ENCODE measurements around the gene TRABD2A.

TRABD2A gene

DNA sequence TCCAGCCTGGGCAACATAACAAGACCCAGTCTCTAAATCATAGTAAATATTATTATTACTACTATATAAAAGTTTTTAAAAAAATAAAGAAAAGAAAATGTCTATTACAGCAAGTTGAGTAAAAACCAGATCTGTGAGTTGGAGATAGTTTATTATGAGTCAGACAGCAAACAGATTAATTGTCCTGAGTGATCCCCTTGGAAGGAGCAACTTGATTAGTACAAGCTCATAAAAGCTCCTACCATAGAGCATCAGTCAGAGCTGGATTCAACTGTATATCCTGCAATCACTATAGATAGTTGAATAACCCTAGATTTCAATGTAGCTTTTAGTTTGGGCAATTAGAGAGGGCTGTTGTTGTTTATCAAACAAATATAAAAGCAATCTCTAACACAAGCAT lies 84.1 kb downstream of the TRABD2A start:
- H3K27ac ChIP-seq (ENCODE audit: low read depth, low read length) = no peak overlapping the region
- no peaks in the 10 kb centered on the region for H3K36me3 ChIP-seq (ENCODE audit: insufficient read depth, low read length)
- H3K27me3 ChIP-seq (ENCODE audit: insufficient read depth, low read length) = no peaks in the 10 kb centered on the region
- H3K79me2 ChIP-seq (ENCODE audit: control insufficient read depth, insufficient read depth, low read length, unreplicated experiment) = no peaks in the 10 kb centered on the region
- no peak overlapping the region for H3K4me3 ChIP-seq (ENCODE audit: low read depth, low read length)
- H2AFZ ChIP-seq (ENCODE audit: low read length, unreplicated experiment) = no peak overlapping the region
- peaks cover 9% of the 10 kb centered on the region for H3K4me1 ChIP-seq (ENCODE audit: control insufficient read depth, insufficient read depth, low read length, unreplicated experiment)

DNA sequence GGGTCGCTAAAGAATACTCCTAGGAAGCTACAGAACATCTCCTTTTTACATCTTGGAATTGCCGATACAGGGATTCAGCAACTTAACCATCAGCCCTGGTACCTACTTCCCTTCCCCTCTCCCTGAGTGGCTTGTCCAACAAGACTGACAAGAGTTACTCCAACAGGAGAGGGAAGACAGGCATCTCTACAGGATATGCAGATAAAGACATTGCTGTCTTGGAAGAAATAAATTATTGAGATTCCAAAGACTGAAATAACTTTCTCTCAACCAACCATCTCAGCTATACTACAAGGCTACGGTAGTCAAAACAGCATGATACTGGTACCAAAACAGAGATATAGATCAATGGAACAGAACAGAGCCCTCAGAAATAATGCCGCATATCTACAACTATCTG lies 87.2 kb downstream of the TRABD2A start:
- Histone ChIP-seq H3K27me3 (ENCODE audit: insufficient read depth, low read length) (no peaks in the 10 kb centered on the region), H3K36me3 (ENCODE audit: insufficient read depth, low read length) (no peaks in the 10 kb centered on the region), H3K4me3 (ENCODE audit: low read depth, low read length) (no peak overlapping the region), H2AFZ (ENCODE audit: low read length, unreplicated experiment) (no peak overlapping the region), H3K4me1 (ENCODE audit: control insufficient read depth, insufficient read depth, low read length, unreplicated experiment) (peaks cover 9% of the 10 kb centered on the region), H3K27ac (ENCODE audit: low read depth, low read length) (no peak overlapping the region), H3K79me2 (ENCODE audit: control insufficient read depth, insufficient read depth, low read length, unreplicated experiment) (no peaks in the 10 kb centered on the region)

DNA sequence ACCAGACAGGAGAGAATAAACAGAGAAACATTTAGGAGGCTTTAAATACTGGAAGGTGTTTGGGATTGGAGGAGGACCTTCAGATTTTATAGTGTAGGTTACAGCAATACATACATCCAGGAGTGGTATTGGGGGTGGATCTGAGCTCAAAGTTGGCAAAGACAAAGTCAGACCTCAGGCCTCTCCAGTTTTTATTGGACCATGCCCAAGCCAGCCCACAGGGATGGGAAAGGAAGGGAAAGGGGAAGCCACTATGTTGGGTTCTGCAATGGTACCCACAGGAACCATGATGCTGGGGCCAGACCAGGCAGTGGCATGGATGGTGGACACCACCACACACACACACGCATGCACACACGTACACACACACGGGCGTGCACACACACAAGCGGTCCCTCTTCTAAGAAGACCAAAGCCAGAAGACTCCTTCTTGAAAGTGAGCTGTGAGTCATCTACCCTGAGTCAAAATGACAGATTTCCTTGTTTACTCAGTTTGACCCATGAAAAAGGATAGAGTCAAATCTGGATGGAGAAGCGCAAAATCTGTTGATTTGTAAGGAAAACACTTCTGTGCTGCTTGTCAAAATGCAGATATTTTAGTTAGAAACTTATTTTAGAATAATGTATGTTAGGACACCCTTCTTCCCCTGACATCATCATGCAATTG lies 87.9 kb downstream of the TRABD2A start:
- Histone ChIP-seq H3K4me3 (ENCODE audit: low read depth, low read length) (0 out of 2 replicates have a peak overlapping the region, but pooled peaks have one; percentile 32), H3K36me3 (ENCODE audit: insufficient read depth, low read length) (no peaks in the 10 kb centered on the region), H3K79me2 (ENCODE audit: control insufficient read depth, insufficient read depth, low read length, unreplicated experiment) (no peaks in the 10 kb centered on the region), H3K27ac (ENCODE audit: low read depth, low read length) (no peak overlapping the region), H3K4me1 (ENCODE audit: control insufficient read depth, insufficient read depth, low read length, unreplicated experiment) (peaks cover 9% of the 10 kb centered on the region), H2AFZ (ENCODE audit: low read length, unreplicated experiment) (no peak overlapping the region), H3K27me3 (ENCODE audit: insufficient read depth, low read length) (no peaks in the 10 kb centered on the region)

DNA sequence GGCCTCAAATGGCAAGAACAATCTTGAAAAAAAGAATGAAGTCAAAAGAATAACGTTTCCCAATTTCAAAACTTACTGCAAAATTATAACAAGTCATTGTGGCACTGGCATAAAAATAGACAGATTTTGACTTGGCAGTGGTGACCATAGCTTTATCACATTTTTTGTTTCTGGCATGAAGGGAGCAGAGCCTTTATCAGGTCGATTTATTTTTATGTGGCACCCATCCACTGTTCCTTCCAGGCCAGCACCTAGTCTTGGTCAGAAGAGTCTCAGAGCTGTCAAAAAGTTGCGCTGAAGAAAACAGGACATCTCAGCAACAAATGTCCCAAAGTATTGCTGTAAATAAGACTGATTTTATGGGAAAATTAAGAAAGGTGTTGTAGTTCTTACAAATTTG lies 92.4 kb downstream of the TRABD2A start:
- no peak overlapping the region for H3K27ac ChIP-seq (ENCODE audit: low read depth, low read length)
- no peak overlapping the region for H3K4me3 ChIP-seq (ENCODE audit: low read depth, low read length)

DNA sequence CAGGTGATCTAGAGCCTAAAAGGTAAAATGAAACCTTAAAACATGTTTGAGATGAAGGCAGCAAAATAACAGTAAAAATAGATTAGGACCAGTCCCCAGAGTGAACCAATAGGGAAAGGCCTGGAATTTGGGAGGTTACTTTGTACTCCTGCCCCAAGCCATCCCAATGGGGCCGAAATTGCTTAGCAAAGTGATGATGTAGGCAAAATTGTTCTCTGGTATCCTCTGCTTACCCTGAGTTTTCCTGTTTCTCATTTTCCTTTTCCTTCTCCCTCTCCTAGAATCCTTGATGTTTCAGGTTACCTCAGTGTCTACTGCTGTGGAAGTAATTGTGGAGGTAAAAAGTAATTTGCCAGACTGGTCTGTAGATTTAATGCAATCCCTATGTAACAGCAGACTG lies 92.9 kb downstream of the TRABD2A start:
- Histone ChIP-seq H3K79me2 (ENCODE audit: control insufficient read depth, insufficient read depth, low read length, unreplicated experiment) (no peaks in the 10 kb centered on the region), H3K27ac (ENCODE audit: low read depth, low read length) (no peak overlapping the region), H3K4me3 (ENCODE audit: low read depth, low read length) (no peak overlapping the region), H3K27me3 (ENCODE audit: insufficient read depth, low read length) (no peaks in the 10 kb centered on the region), H3K4me1 (ENCODE audit: control insufficient read depth, insufficient read depth, low read length, unreplicated experiment) (peaks cover 7% of the 10 kb centered on the region), H3K36me3 (ENCODE audit: insufficient read depth, low read length) (no peaks in the 10 kb centered on the region), H2AFZ (ENCODE audit: low read length, unreplicated experiment) (no peak overlapping the region)

More for the DNA sequence above, 92.4 kb downstream of the TRABD2A start:
- Histone ChIP-seq H3K36me3 (ENCODE audit: insufficient read depth, low read length) (no peaks in the 10 kb centered on the region), H2AFZ (ENCODE audit: low read length, unreplicated experiment) (no peak overlapping the region), H3K4me1 (ENCODE audit: control insufficient read depth, insufficient read depth, low read length, unreplicated experiment) (peaks cover 9% of the 10 kb centered on the region), H3K27me3 (ENCODE audit: insufficient read depth, low read length) (no peaks in the 10 kb centered on the region), H3K79me2 (ENCODE audit: control insufficient read depth, insufficient read depth, low read length, unreplicated experiment) (no peaks in the 10 kb centered on the region)

DNA sequence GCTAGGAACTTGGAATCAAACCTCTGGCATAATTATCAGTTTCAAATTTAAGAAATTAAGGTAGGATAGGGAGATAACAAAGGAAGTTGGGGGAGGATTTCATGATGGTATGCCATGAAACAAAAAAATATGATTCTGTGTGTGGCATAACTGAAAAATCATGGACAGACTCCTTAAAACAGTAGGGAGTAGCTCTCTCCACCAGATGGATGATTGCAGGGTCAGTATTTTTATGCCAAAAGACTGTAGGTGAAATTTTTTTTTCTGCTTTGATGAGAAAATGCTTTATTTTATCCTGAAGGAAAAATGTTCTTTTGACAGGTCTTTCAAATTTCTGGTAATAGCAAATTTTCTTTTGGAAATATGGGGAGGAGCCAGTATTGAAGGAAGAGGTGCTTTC lies 94.3 kb downstream of the TRABD2A start:
- Histone ChIP-seq H3K4me3 (ENCODE audit: low read depth, low read length) (no peak overlapping the region), H3K27me3 (ENCODE audit: insufficient read depth, low read length) (no peaks in the 10 kb centered on the region), H3K36me3 (ENCODE audit: insufficient read depth, low read length) (no peaks in the 10 kb centered on the region), H3K27ac (ENCODE audit: low read depth, low read length) (no peak overlapping the region), H3K79me2 (ENCODE audit: control insufficient read depth, insufficient read depth, low read length, unreplicated experiment) (no peaks in the 10 kb centered on the region), H3K4me1 (ENCODE audit: control insufficient read depth, insufficient read depth, low read length, unreplicated experiment) (peaks cover 3% of the 10 kb centered on the region), H2AFZ (ENCODE audit: low read length, unreplicated experiment) (no peak overlapping the region)

DNA sequence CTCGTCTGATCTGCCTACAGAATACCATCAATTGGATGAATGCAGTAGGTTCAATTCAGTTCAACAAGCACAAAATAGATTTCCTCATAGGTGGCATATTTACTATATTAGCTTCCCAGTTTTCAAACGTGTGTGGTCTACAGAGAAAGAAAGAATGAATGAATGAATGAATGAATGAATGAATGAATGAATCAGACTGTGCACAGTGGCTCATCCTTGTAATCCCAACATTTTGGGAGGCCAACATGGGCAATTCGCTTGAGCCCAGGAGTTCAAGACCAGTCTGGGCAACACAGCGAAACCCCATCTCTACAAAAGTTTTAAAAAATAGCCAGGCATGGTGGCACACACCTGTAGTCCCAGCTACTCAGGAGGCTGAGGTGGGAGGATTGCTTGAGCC lies 94.9 kb downstream of the TRABD2A start:
- H3K4me3 ChIP-seq (ENCODE audit: low read depth, low read length) = no peak overlapping the region
- peaks cover 3% of the 10 kb centered on the region for H3K4me1 ChIP-seq (ENCODE audit: control insufficient read depth, insufficient read depth, low read length, unreplicated experiment)

DNA sequence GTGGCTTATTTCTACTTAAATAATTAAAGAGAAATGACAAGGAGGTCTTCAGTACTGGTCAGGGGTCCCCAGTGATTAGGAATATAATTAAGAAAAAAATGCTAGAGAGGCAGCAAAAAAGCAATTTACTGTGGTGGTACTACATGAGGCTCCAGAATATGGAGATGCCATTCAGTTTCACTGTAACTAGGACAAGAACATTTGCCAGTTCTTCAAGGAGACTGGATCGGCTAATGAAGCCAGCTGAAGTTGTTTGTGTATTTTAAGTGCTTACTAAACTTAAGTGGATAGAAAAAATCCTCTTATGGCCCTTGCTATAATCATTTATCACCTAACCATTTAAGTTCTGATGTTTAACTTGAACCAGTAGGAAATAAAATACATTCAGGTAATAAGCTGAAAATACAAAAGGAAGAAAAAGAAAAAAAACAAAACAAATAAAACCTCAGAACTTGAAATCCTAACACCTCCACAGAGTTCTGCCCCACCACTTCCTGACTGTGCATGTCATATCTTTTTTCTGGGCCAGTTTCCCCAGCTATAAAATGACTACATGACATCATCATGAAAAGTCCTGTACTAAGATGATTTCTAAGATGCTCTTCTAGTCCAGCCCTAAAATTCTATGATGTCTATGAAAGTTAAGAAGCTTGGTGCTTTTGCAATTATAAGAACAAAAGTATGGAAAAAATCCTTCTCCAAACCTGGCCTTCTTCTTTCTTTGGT lies 98.0 kb downstream of the TRABD2A start:
- Histone ChIP-seq H3K79me2 (ENCODE audit: control insufficient read depth, insufficient read depth, low read length, unreplicated experiment) (no peaks in the 10 kb centered on the region), H3K27me3 (ENCODE audit: insufficient read depth, low read length) (peaks cover 6% of the 10 kb centered on the region; the same call in 1 of the 2 replicates), H3K4me1 (ENCODE audit: control insufficient read depth, insufficient read depth, low read length, unreplicated experiment) (peaks cover 3% of the 10 kb centered on the region), H2AFZ (ENCODE audit: low read length, unreplicated experiment) (no peak overlapping the region), H3K27ac (ENCODE audit: low read depth, low read length) (no peak overlapping the region), H3K36me3 (ENCODE audit: insufficient read depth, low read length) (no peaks in the 10 kb centered on the region), H3K4me3 (ENCODE audit: low read depth, low read length) (no peak overlapping the region)

More for the DNA sequence above, 94.9 kb downstream of the TRABD2A start:
- H3K27me3 ChIP-seq (ENCODE audit: insufficient read depth, low read length) = no peaks in the 10 kb centered on the region
- no peaks in the 10 kb centered on the region for H3K79me2 ChIP-seq (ENCODE audit: control insufficient read depth, insufficient read depth, low read length, unreplicated experiment)
- no peak overlapping the region for H2AFZ ChIP-seq (ENCODE audit: low read length, unreplicated experiment)
- H3K27ac ChIP-seq (ENCODE audit: low read depth, low read length) = no peak overlapping the region
- H3K36me3 ChIP-seq (ENCODE audit: insufficient read depth, low read length) = no peaks in the 10 kb centered on the region

DNA sequence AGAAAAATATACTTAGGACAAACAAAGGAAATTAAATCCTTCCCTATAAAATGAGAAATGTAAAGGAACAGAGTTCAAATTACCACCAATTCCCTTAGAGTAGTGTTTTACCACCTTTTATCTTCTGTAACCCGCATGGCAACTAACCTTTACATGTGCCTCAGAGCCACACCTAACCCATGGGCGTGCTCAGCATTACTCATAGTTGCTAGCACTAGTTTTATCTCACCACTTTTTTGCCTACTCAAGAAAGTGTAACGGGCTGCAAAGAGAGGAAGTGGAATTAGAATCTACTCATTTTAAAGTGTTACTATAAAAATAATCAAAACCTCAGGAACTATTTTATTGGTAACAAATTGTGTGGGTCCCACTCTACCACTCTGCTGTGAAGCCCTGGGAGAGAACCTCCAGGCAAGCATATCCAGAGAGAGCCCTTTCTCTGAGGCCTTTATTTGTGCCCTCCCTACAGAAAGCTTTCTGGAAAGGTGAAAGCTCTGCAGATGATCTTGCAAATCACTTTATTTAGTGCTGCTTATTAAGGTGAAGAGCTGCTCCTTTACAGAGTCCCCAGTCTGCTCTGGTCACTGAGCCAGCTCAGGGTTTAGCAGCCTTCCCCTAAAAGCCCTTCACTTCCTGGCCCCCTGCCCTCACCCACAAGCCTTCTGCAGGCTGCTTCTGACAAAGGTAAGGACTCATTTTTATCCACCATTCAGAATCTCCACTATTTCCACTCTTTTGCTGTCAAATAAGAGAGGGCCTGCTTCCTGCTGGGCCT lies 98.8 kb downstream of the TRABD2A start:
- H3K79me2 ChIP-seq (ENCODE audit: control insufficient read depth, insufficient read depth, low read length, unreplicated experiment) = no peaks in the 10 kb centered on the region
- no peaks in the 10 kb centered on the region for H3K36me3 ChIP-seq (ENCODE audit: insufficient read depth, low read length)
- no peak overlapping the region for H3K27ac ChIP-seq (ENCODE audit: low read depth, low read length)
- H2AFZ ChIP-seq (ENCODE audit: low read length, unreplicated experiment) = no peak overlapping the region
- H3K27me3 ChIP-seq (ENCODE audit: insufficient read depth, low read length) = peaks cover 6% of the 10 kb centered on the region; the same call in 1 of the 2 replicates
- peaks cover 3% of the 10 kb centered on the region for H3K4me1 ChIP-seq (ENCODE audit: control insufficient read depth, insufficient read depth, low read length, unreplicated experiment)
- H3K4me3 ChIP-seq (ENCODE audit: low read depth, low read length) = no peak overlapping the region

DNA sequence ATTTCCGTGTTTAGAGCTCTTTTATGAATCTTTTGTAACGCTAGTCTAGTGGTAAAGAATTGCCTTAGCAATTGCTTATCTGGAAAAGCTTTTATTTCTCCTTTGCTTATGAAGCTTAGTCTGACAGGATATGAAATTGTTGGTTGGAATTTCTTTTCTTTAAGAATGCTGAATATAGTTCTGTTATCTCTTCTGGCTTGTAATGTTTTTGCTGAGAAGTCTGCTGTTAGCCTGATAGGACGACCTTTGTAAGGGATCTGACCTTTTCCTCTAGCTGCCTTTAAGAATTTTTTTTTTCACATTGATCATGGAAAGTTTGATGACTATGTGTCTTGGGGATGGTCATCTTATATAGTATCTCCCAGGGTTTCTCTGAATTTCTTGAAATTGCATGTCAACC lies 101.1 kb downstream of the TRABD2A start:
- no peaks in the 10 kb centered on the region for H3K79me2 ChIP-seq (ENCODE audit: control insufficient read depth, insufficient read depth, low read length, unreplicated experiment)
- no peak overlapping the region for H2AFZ ChIP-seq (ENCODE audit: low read length, unreplicated experiment)
- no peak overlapping the region for H3K27ac ChIP-seq (ENCODE audit: low read depth, low read length)
- H3K4me3 ChIP-seq (ENCODE audit: low read depth, low read length) = no peak overlapping the region
- H3K27me3 ChIP-seq (ENCODE audit: insufficient read depth, low read length) = peaks cover 12% of the 10 kb centered on the region; the same call in 1 of the 2 replicates
- no peaks in the 10 kb centered on the region for H3K36me3 ChIP-seq (ENCODE audit: insufficient read depth, low read length)
- peaks cover 3% of the 10 kb centered on the region for H3K4me1 ChIP-seq (ENCODE audit: control insufficient read depth, insufficient read depth, low read length, unreplicated experiment)

Measured in ACC112 (cell line).